ENCODE results near the gene MIOX.

MIOX gene

DNA sequence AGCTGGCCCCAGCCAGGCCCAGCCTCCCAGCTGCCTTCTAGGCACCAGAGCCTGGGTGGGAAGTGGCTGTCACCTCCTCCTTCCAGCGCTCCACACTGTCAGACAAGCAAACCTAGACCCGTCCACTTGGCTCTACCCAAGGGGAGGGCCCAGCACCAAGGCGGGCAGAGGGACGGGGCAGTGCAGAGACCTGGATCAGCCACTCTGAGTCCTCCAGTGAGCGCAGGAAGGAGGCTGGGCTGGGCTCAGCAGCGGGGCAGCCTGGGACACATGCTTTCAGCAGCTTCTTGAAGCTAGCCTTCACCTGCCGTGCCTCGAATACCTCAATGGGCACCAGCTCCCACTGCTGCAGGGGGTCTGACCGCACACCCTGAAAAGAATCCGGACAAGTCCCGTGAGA, 30.6 kb upstream of the MIOX start:
- TF ChIP-seq, protein P1, sequence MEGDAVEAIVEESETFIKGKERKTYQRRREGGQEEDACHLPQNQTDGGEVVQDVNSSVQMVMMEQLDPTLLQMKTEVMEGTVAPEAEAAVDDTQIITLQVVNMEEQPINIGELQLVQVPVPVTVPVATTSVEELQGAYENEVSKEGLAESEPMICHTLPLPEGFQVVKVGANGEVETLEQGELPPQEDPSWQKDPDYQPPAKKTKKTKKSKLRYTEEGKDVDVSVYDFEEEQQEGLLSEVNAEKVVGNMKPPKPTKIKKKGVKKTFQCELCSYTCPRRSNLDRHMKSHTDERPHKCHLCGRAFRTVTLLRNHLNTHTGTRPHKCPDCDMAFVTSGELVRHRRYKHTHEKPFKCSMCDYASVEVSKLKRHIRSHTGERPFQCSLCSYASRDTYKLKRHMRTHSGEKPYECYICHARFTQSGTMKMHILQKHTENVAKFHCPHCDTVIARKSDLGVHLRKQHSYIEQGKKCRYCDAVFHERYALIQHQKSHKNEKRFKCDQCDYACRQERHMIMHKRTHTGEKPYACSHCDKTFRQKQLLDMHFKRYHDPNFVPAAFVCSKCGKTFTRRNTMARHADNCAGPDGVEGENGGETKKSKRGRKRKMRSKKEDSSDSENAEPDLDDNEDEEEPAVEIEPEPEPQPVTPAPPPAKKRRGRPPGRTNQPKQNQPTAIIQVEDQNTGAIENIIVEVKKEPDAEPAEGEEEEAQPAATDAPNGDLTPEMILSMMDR (IDR thresholded peaks at IDR 0.05; ENCODE audit: low read depth, low read length) = no peak
- no peak overlapping the region for H3K4me3 ChIP-seq (replicated peaks in 1 of 2; ENCODE audit: low read depth in 2 of 2, low read length in 2 of 2)
- DNase-seq (ENCODE audit: low read depth in 2 of 2) = no peak

DNA sequence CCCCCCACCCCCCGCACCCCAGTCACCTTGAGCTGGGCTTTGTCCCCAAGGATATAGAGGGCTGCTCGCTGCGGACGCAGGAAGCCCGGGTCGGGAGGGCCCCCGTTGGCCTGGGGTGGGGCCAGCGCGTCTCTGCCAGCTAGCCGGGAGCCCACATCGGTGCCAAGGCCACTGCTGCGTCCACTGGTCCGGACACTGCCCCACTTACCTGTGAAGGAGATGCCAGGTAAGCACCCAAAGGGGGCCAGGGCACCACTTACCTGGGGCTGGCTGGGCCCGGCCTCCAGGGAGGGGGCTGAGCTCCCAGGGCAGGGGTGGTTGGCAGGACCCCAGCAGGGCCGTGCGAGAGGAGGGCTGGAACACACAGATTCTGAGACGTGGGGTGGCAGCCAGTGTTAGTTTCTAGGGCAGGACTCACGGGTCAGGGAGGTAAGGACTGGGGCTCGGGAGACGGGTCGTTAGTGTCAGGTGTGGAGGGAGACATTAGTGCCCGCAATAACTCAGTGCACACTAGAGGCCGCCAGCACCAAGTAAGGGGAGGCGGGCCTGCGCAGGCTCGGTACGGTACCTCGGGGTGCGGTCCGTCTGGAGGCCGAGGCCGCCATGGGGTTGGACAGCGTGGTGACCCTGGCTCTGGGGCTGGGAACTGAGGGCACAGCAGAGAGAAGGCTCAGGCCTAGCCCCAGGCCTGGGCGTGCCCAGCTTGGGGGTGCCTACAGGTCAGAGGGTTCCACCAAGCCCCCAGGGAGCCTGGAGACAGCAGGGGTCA, 30.0 kb upstream of the MIOX start:
- H3K4me3 ChIP-seq (replicated peaks in 1 of 2; ENCODE audit: low read depth in 2 of 2, low read length in 2 of 2) = no peak overlapping the region
- no peak for DNase-seq (ENCODE audit: low read depth in 2 of 2)
- TF ChIP-seq, protein P1 (IDR thresholded peaks at IDR 0.05; ENCODE audit: low read depth, low read length) = peak; percentile 9

DNA sequence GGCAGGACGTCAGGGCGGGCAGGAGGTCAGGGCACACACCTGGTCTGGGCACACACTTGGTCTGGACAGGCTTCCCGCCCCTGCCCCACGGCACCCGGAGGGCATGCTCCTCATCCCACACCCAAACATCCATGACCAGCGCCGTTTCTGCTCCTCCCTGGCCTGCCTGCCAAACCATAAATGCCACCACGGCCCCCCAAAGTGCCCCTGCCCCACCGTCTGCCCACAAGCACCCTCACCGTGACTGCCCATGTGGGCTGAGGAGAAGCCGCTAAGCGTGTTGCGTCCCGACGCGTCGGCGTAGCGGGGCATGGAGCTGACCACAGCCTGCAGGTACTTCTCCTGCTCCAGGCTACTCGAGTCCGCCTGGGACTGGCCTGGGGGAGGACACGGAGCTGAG, 27.6 kb upstream of the MIOX start:
- TF ChIP-seq, protein P1 (IDR thresholded peaks at IDR 0.05; ENCODE audit: low read depth, low read length) = no peak
- DNase-seq (ENCODE audit: low read depth in 2 of 2) = no peak
- no peak overlapping the region for H3K4me3 ChIP-seq (replicated peaks in 1 of 2; ENCODE audit: low read depth in 2 of 2, low read length in 2 of 2)

DNA sequence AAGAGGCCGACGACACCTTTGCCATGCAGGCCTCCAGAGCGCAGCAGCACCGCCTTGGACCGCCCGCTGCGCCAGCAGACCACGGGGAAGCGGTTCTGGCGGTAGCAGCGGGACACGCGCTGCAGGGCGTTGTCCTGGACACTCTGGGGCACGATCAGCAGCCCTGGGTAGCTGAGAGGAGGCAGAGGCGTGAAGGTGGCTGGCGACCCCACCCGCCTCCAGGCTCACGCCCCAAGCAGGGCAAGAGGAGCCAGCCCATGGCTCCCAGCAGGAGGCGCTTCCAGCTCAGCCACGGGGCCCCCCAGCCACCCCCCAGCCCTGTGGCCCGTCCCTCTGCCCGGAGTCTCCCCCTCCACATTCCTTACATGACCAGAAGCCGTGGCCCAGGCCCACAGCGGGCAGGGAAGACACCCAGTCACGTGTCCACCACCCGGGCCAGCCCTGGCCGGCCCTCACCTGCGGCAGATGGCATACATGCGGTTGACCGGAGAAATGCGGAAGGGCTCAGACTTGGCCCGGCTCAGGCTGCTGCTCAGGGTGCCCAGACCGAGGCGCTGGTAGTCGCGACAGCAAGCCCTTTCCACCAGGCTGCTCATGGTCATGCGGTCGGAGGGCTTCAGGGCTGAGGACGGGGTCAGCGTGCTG, 27.0 kb upstream of the MIOX start:
- TF ChIP-seq, protein P1 (IDR thresholded peaks at IDR 0.05; ENCODE audit: low read depth, low read length) = no peak
- DNase-seq (ENCODE audit: low read depth in 2 of 2) = no peak

DNA sequence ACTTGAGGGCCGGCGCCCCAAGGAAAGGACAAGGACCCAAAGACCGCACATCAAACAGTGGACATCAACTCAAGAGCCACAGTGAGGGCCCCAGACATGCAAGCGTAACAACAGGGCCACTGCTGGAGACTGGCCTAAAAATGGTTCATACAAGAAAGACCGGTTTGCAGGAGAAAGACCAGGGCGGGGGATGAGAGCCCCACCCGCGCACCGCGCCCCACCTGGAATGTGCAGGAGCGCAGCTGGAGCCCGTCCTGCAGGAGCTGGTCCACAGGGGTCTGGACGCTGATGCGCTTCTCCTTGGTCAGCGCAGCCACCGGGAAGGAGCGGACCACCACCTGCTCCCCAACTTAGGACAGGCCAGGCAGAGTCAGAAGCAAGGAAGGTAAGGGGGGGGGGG, 25.7 kb upstream of the MIOX start:
- no peak overlapping the region for H3K4me3 ChIP-seq (replicated peaks in 1 of 2; ENCODE audit: low read depth in 2 of 2, low read length in 2 of 2)
- DNase-seq (ENCODE audit: low read depth in 2 of 2) = no peak
- TF ChIP-seq, protein P1 (IDR thresholded peaks at IDR 0.05; ENCODE audit: low read depth, low read length) = no peak

More for the DNA sequence above, 27.0 kb upstream of the MIOX start:
- no peak overlapping the region for H3K4me3 ChIP-seq (replicated peaks in 1 of 2; ENCODE audit: low read depth in 2 of 2, low read length in 2 of 2)

DNA sequence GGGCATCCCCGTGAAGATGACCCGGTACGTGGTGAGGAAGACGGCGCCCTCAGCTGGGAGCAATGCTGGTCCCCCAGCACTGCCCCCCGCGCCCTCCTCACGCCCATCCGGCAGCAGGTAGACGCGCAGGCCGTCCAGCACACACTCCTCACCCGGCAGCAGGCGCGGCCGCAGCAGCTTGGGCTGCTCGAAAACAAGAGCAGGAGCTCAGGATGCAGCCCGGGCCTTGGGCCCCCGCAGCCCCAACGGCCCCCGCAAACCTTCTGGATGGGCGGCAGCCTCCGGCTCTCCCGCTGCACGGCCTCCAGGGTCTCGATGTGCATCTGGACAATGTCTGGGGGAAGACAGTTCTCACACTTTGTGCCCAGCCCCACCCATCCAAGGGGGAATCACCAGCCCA, 25.1 kb upstream of the MIOX start:
- TF ChIP-seq, protein P1 (IDR thresholded peaks at IDR 0.05; ENCODE audit: low read depth, low read length) = no peak
- DNase-seq (ENCODE audit: low read depth in 2 of 2) = no peak
- H3K4me3 ChIP-seq (replicated peaks in 1 of 2; ENCODE audit: low read depth in 2 of 2, low read length in 2 of 2) = no peak overlapping the region

All from cardiac fibroblast (primary cell).